ENCODE results near the gene SRPK1.
"Not testable (repeated sequence)": the region's sequence is repeated elsewhere in the genome, so short reads cannot be mapped to it uniquely, and the experiment has no call there.

- not testable (repeated sequence) for TF ChIP-seq CTCF (IDR thresholded peaks at IDR 0.05); POLR2A (IDR thresholded peaks at IDR 0.05; ENCODE audit: low read depth); EP300 (IDR thresholded peaks at IDR 0.05); POLR2AphosphoS5 (IDR thresholded peaks at IDR 0.05)
These were observed 19.1 kb upstream of the SRPK1 start for GRCh38 chr6:35940014-35940413.

All from esophagus muscularis mucosa (tissue), 4 donors.